ENCODE results near the gene PTPRN2.

The PTPRN2 gene

DNA sequence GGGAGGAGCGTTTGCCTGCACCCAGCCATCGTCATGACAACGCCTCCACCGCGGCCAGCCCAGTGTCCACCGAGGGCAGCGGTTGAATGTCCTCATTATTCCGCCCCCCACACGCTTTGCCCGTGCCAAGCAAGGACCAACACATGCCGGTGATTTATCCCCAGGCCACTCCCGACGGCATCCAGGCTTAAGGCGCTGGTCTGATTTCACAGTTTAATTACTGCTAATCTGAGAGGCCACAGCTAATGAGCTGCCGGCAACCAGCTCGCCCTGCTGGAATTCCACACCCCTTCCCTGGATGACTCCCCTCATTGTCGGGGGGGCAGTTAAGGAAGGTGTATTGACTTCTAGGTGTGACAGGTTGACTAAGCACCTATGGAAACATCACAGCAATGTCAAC lies 818.5 kb downstream of the PTPRN2 start:
- Histone ChIP-seq H3K9ac (no peak overlapping the region), H2AFZ (no peak overlapping the region), H3K4me2 (ENCODE audit: low read length) (no peak overlapping the region), H3K9me3 (ENCODE audit: control insufficient read depth, low read length) (no peaks in the 10 kb centered on the region), H3K36me3 (ENCODE audit: control insufficient read depth, insufficient read depth, low read length) (no peaks in the 10 kb centered on the region), H3K27ac (no peak overlapping the region), H3K4me1 (no peaks in the 10 kb centered on the region), H3K27me3 (ENCODE audit: control insufficient read depth, insufficient read depth, low read length) (no peaks in the 10 kb centered on the region), H3K4me3 (ENCODE audit: low read depth, low read length) (no peak overlapping the region), H3K79me2 (no peaks in the 10 kb centered on the region)
- TF ChIP-seq, protein P1, sequence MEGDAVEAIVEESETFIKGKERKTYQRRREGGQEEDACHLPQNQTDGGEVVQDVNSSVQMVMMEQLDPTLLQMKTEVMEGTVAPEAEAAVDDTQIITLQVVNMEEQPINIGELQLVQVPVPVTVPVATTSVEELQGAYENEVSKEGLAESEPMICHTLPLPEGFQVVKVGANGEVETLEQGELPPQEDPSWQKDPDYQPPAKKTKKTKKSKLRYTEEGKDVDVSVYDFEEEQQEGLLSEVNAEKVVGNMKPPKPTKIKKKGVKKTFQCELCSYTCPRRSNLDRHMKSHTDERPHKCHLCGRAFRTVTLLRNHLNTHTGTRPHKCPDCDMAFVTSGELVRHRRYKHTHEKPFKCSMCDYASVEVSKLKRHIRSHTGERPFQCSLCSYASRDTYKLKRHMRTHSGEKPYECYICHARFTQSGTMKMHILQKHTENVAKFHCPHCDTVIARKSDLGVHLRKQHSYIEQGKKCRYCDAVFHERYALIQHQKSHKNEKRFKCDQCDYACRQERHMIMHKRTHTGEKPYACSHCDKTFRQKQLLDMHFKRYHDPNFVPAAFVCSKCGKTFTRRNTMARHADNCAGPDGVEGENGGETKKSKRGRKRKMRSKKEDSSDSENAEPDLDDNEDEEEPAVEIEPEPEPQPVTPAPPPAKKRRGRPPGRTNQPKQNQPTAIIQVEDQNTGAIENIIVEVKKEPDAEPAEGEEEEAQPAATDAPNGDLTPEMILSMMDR (IDR thresholded peaks at IDR 0.05): no peak

DNA sequence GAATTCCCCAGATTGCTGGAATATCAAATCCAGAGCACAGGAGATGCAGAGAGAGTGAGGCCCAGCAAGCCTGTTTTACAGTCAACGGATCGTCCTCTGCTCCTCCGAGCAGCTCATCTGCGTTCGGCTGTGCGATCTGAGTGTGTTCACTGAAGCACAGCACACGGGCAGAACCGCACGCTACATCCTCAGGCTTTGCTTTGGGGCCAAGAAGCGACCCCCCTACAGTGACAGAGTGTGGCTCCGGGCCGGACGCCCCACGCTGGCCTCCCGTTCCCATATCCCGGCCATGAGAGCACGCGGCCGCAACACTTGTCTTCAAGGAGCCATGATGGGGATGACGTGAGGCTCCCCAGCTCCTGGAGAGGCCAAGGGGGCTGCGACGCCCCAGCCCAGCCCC lies 819.4 kb downstream of the PTPRN2 start:
- no peak overlapping the region for H3K4me2 ChIP-seq (ENCODE audit: low read length)
- no peak overlapping the region for H3K4me3 ChIP-seq (ENCODE audit: low read depth, low read length)

DNA sequence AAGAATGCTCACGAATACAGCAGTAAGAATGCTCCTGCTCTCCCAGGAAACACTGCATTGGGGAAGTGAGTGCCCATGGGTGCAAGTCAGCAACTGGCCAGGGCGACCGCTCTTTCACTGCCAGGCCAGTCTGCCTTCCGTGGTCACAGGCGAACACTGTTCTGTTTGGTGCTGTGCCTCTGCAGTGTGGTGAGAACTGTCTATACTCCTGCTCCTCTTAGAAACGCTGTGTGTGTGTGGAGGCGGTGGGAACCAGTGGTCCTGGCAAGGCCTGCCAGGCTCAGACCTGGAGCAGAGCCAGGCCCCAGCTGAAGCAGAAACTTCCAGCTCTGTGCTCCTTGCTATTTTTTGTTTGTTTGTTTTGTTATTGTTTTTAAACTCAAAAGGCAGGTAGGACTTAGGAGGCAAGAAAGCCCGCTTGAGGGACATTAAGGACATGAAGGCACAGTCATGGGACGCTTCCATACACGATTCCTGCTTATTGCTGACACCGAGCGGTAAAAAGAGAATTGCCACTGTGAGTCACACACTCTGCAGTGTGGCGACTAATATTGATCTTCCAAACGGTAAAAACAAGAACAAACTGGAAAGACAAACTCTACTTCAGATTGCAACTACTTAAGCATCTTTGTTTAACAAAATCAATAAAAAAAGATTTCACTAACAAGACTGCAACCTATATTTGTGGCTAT lies 820.0 kb downstream of the PTPRN2 start:
- Histone ChIP-seq H3K27ac (no peak overlapping the region), H3K4me2 (ENCODE audit: low read length) (no peak overlapping the region), H3K27me3 (ENCODE audit: control insufficient read depth, insufficient read depth, low read length) (no peaks in the 10 kb centered on the region), H3K36me3 (ENCODE audit: control insufficient read depth, insufficient read depth, low read length) (no peaks in the 10 kb centered on the region), H3K9me3 (ENCODE audit: control insufficient read depth, low read length) (no peaks in the 10 kb centered on the region), H3K9ac (no peak overlapping the region), H3K79me2 (no peaks in the 10 kb centered on the region), H3K4me3 (ENCODE audit: low read depth, low read length) (no peak overlapping the region), H2AFZ (no peak overlapping the region), H3K4me1 (no peaks in the 10 kb centered on the region)
- TF ChIP-seq, protein P1 (IDR thresholded peaks at IDR 0.05): no peak

More for the DNA sequence above, 819.4 kb downstream of the PTPRN2 start:
- TF ChIP-seq, protein P1 (IDR thresholded peaks at IDR 0.05): no peak
- no peak overlapping the region for H3K27ac ChIP-seq
- H3K79me2 ChIP-seq: no peaks in the 10 kb centered on the region
- H2AFZ ChIP-seq: no peak overlapping the region
- H3K27me3 ChIP-seq (ENCODE audit: control insufficient read depth, insufficient read depth, low read length): no peaks in the 10 kb centered on the region
- H3K4me1 ChIP-seq: no peaks in the 10 kb centered on the region
- H3K9ac ChIP-seq: no peak overlapping the region
- H3K36me3 ChIP-seq (ENCODE audit: control insufficient read depth, insufficient read depth, low read length): no peaks in the 10 kb centered on the region
- no peaks in the 10 kb centered on the region for H3K9me3 ChIP-seq (ENCODE audit: control insufficient read depth, low read length)

DNA sequence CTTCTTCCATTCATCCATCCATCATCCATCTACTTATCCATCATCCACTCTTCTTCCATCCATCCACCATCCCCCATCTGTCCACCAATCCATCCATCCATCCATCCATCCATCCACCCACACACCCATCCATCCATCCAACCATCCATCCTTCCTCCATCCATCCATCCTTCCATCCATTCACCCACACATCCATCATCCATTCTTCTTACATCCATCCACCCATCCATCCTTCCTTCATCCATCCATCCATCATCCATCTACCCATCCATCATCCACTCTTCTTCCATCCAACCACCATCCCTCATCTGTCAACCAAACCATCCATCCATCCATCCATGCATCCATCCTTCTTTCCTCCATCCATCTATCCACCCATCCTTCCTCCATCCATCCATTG lies 821.5 kb downstream of the PTPRN2 start:
- Histone ChIP-seq H3K4me1 (no peaks in the 10 kb centered on the region), H3K36me3 (ENCODE audit: control insufficient read depth, insufficient read depth, low read length) (no peaks in the 10 kb centered on the region), H3K4me3 (ENCODE audit: low read depth, low read length) (no peak overlapping the region), H3K27me3 (ENCODE audit: control insufficient read depth, insufficient read depth, low read length) (no peaks in the 10 kb centered on the region), H3K27ac (no peak overlapping the region), H2AFZ (no peak overlapping the region), H3K79me2 (no peaks in the 10 kb centered on the region), H3K9ac (no peak overlapping the region), H3K4me2 (ENCODE audit: low read length) (no peak overlapping the region), H3K9me3 (ENCODE audit: control insufficient read depth, low read length) (no peaks in the 10 kb centered on the region)
- TF ChIP-seq, protein P1 (IDR thresholded peaks at IDR 0.05): no peak

DNA sequence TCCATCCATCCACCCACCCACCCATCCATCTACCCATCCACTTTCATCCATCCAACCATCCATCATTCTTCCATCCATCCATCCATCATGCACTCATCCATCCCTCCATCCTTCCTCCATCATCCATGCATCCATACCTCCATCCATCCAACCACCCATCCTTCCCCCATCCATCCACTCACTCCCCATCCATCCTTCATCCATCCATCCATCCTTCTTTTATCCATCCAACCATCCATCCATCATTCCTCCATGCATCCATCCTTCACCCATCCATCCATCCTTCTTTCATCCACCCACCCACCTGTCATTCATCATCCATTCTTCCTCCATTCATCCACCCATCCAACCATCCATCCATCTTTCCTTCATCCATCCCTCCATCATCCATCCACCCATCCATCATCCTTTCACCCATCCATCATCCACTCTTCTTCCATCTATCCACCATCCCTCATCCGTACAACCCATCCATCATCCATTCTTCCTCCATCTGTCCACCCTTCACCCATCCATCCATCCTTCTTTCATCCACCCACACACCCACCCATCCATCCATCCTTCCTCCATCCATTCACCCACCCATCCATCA lies 822.6 kb downstream of the PTPRN2 start:
- Histone ChIP-seq H2AFZ (no peak overlapping the region), H3K36me3 (ENCODE audit: control insufficient read depth, insufficient read depth, low read length) (no peaks in the 10 kb centered on the region), H3K4me3 (ENCODE audit: low read depth, low read length) (no peak overlapping the region), H3K4me2 (ENCODE audit: low read length) (no peak overlapping the region), H3K4me1 (no peaks in the 10 kb centered on the region), H3K27me3 (ENCODE audit: control insufficient read depth, insufficient read depth, low read length) (no peaks in the 10 kb centered on the region), H3K9ac (no peak overlapping the region), H3K27ac (no peak overlapping the region), H3K79me2 (no peaks in the 10 kb centered on the region), H3K9me3 (ENCODE audit: control insufficient read depth, low read length) (no peaks in the 10 kb centered on the region)
- TF ChIP-seq, protein P1 (IDR thresholded peaks at IDR 0.05): no peak

Data from parathyroid adenoma (tissue), 2 donors.